Fibroblast of the aortic adventitia (primary cell): ENCODE data around the gene EPHB3. TPM values are rescaled to one million over a fixed set of nuclear protein-coding genes. Genes with fewer than 3 reads are reported as not detected.

Source experiments
- DNase-seq: peaks from one replicate; pipeline ENCODE4 v3.0.0-alpha.2; 2010; ENCODE audit warnings: low read depth
- H3K4me3 ChIP-seq: 2 replicates; pipeline ENCODE4 v1.5.1; 2011; ENCODE audit warnings: low read depth, mild to moderate bottlenecking, control low read depth, low read length, moderate library complexity
- total RNA-seq: library from RNA; depleted of rRNA; stranded (reverse); fragments of >200 nt; gene quantifications from 2 replicates; pipeline ENCODE4 v1.2.3, GENCODE V29; 2012; ENCODE audit warnings: low replicate concordance
- TF ChIP-seq, protein P1 (sequence below): IDR thresholded peaks from 2 replicates; pipeline ENCODE4 v1.5.1; 2011; ENCODE audit warnings: mild to moderate bottlenecking, low read length, control low read depth, inconsistent platforms; ENCODE audit not compliant: insufficient read depth

Gene EPHB3
- total RNA-seq, 1 donor = 2.5 TPM

DNA sequence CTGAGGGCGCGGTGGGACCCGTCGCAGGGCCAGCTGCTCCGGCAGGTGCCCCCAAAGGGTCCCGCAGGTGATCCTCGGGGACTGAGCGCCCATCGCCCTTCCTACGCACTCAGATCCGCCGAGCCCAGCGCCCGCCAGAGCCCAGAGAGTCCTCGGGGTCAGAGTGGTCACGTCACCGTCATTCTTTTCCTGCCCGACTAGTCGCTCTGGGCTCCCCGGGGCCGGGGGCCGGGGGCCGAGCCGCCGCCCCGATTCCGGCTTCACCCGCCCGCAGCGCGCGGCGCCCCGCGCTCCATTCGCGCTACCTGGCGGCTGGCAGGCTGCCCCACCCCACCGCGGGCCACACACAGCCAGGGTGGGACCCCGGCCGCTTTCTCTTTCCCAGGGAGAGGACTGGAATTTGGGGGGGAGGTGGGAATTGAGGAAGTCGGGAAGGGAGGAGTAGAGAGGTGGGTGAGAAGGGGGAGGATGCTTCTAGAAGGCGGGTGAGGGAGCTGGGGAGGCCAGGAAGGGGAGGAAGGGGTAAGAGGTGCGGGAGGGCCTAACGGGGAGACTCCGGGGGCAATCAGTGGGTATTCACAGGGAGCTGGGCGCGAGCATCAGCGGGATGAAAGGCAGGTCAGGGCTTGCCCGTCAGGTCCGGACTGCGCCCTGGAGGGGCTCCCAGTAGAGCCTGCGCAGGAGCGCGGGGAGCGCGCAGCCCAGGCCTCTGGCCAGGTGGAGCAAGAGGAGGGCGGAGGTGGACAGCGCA, 36.1 kb upstream of the EPHB3 start:
- DNase-seq = no peak
- TF ChIP-seq, protein P1, sequence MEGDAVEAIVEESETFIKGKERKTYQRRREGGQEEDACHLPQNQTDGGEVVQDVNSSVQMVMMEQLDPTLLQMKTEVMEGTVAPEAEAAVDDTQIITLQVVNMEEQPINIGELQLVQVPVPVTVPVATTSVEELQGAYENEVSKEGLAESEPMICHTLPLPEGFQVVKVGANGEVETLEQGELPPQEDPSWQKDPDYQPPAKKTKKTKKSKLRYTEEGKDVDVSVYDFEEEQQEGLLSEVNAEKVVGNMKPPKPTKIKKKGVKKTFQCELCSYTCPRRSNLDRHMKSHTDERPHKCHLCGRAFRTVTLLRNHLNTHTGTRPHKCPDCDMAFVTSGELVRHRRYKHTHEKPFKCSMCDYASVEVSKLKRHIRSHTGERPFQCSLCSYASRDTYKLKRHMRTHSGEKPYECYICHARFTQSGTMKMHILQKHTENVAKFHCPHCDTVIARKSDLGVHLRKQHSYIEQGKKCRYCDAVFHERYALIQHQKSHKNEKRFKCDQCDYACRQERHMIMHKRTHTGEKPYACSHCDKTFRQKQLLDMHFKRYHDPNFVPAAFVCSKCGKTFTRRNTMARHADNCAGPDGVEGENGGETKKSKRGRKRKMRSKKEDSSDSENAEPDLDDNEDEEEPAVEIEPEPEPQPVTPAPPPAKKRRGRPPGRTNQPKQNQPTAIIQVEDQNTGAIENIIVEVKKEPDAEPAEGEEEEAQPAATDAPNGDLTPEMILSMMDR = no peak
- peak overlapping the region; percentile 49 for H3K4me3 ChIP-seq

DNA sequence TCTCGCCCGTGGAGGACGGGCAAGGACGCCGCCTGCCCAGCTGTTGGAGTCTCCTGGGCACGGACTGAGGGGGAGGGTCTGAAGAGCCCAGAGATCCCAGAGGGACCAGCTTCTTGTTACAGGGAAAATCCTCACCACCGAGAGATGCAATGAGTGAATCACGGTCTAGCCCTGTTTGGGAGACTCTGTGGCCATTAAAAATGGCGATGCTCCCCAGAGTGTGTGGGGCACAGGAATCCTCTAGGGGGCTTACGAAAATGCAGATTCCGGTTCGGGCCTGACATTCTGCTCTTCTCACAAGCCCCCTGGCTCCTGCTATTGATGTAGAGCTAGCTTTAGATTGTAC, 35.5 kb upstream of the EPHB3 start:
- TF ChIP-seq, protein P1 = peak; percentile 9
- peak; percentile 10 for DNase-seq
- peak overlapping the region; percentile 34 for H3K4me3 ChIP-seq

DNA sequence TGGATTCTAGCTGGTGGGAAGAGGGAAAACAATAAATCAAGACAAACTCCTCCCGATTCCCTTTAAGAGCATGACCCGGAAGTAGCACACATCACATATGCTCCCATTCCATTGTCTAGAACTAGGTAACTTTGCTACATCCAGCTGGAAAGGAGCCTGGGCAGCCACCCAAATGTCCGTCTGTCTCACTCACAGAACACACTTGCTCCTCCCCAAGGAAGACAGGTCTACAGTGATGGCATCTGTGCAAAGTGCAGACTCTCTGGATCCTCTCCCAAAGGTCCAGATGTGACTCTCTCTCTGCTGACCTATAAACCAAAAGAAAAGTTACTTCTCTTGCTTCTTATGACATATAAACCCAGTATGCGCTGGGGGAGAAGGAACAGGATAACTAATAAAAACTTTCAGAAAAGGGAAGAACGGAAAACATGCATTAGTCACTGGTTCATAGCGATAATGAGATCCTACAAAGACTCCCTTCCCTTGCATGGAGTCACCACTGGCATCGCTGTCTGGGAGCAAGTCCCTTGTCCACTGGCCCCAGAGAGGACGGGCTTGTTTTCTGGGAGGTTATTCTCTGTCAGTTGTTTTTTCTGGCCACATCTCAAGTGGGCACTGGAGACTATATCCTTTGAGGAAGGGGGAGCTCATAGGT, 29.8 kb upstream of the EPHB3 start:
- TF ChIP-seq, protein P1 = no peak
- no peak overlapping the region for H3K4me3 ChIP-seq
- DNase-seq = no peak

DNA sequence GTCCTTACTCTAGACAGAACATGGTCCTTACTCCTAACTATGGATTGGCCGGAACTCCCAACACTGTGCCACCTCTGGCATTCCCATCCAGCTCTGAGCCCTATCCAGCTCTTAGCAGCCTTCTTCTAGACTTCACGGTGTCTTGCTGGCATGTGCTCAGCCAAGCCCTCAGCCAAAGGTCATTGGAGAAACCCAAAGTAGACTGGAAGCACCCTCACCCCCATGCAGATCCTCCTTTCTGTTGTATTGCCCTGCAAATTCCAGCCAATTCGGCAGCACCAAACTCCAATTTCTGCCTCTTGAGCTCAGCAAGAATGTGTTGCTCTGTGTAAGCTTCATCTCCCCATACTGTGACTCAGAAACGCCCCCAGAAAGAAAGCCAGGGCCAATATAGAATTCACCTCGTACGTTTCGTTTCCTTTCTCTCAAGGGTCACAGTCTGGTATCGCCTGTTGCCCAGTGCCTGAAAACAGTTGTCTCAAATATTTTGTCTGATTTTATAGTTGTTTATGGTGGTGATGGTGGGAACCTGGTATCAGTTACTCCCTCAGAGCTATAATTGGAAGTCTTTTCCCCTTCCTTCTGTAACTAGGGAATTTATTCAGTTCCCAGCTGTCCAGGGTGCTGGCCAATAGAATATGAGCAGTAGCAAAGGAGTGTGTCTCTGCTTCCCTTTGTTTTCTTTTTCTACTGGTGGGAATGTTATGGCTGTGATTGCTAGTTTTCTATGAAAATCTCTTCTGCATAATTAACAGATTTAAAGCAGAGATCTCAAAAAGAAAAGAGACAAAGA, 28.4 kb upstream of the EPHB3 start:
- H3K4me3 ChIP-seq = no peak overlapping the region
- TF ChIP-seq, protein P1 = no peak
- DNase-seq = no peak

DNA sequence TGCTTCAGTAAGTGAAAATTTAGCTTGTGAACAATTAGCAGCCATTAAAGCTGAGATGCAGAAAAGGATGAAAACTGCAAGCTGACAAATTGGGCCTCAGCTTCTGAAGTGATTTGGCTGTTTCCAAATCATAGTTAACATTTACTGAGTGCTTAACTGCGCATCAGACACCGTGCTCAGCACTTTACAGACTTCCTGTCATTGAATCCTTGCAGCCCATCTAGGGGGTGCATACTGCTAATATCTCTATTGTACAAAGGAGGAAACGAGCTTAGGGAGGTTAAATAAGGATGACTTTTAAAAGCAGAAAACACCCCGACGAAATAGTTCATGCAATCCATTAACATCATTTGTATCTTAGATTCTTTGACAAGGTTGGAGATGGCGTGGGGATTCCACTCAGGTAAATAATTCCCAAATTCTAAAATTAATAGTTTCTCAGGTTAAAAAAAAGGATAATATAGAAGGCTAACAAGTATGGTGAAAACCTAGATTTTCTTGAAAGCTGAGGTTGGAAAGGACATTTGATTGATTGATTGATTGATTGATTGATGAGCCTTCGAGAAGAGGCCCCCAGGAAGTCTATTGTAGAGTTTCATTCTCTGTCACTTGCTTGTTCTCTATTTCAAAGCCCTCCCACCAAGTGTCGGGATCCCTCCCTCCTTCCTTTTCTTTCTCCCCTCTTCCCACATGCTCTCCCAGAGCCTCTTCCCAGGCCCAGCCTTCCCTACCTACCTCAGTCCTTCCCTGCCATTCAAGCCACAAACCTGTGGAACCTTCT, 23.5 kb upstream of the EPHB3 start:
- no peak for DNase-seq
- TF ChIP-seq, protein P1 = no peak
- no peak overlapping the region for H3K4me3 ChIP-seq

DNA sequence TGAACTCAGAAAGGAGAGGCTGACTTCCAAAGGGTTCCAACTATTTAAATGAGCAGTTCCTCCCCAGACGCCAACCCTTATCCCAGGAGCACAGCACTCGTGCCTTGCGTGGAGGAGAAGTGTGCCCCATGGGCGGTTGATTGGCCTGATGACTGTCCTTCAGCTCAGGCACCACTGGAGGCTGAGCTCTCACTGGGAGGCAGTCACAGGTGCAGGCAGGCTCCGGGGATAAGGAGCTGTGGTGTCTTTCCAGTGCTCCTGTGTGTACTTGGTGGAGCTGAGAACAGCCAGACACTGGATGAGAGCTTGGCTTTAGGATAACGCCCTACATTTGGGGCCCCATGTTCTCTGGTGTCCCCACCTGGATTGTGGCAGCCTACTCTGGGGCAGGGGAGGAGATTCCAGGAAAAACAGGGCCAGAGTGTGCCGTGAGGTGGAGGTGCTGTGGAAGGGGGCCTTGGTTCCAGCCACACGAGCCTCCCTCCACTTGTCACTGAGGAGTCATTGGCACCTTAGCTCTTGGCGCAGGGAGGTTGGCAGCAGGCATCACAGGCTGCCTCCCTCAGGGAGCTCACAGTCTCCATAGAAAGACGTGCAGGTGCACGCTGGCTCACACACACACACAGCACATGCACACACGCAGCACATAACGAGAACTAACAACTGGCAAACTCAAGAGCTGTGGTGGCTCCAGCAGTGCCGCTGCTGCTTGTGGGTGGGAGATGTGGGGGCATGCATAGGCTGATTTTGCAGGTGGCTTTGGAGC, 22.7 kb upstream of the EPHB3 start:
- no peak for DNase-seq
- H3K4me3 ChIP-seq = no peak overlapping the region
- TF ChIP-seq, protein P1 = no peak
